ENCODE results near the gene ZRANB3. TPM values are rescaled to one million over a fixed set of nuclear protein-coding genes. Genes with fewer than 3 reads are reported as not detected.

Gene ZRANB3
- total RNA-seq, 1 experiment from 2014 or later: 15.9 TPM

GRCh38 chr2:135164431-135164830 is 366.6 kb downstream of the ZRANB3 start:
- H3K4me1 Mint-ChIP-seq: peaks cover 8% of the 10 kb centered on the region; the same call in 1 of the 2 replicates
- no peak overlapping the region for H3K27ac Mint-ChIP-seq
- ChIA-PET POLR2A (no interaction called here), CTCF (no interaction called here)
- ATAC-seq (no peak), DNase-seq (ENCODE audit: low spot score) (no peak)
- no peak overlapping the region for H3K4me3 Mint-ChIP-seq
- H3K9me3 Mint-ChIP-seq: no peaks in the 10 kb centered on the region
- no peak for TF ChIP-seq TEAD1 (CRISPR knock-in tag; IDR thresholded peaks at IDR 0.05)
- TF ChIP-seq, protein P1, sequence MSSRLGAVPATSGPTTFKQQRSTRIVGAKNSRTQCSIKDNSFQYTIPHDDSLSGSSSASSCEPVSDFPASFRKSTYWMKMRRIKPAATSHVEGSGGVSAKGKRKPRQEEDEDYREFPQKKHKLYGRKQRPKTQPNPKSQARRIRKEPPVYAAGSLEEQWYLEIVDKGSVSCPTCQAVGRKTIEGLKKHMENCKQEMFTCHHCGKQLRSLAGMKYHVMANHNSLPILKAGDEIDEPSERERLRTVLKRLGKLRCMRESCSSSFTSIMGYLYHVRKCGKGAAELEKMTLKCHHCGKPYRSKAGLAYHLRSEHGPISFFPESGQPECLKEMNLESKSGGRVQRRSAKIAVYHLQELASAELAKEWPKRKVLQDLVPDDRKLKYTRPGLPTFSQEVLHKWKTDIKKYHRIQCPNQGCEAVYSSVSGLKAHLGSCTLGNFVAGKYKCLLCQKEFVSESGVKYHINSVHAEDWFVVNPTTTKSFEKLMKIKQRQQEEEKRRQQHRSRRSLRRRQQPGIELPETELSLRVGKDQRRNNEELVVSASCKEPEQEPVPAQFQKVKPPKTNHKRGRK (CRISPR knock-in tag; IDR thresholded peaks at IDR 0.05; ENCODE audit: borderline replicate concordance): no peak
- TF ChIP-seq ERG (CRISPR knock-in tag; IDR thresholded peaks at IDR 0.05): no peak
- no peak for TF ChIP-seq ZNF416 (CRISPR knock-in tag; IDR thresholded peaks at IDR 0.05)
- no peak for TF ChIP-seq ZNF396 (CRISPR knock-in tag; IDR thresholded peaks at IDR 0.05; ENCODE audit: borderline replicate concordance)
- no peak for TF ChIP-seq ZMAT4 (CRISPR knock-in tag; IDR thresholded peaks at IDR 0.05)
- no peak for TF ChIP-seq ZBTB21 (CRISPR knock-in tag; IDR thresholded peaks at IDR 0.05; ENCODE audit: borderline replicate concordance)
- no peak for TF ChIP-seq ELF4 (CRISPR knock-in tag; IDR thresholded peaks at IDR 0.05; ENCODE audit: low read depth)
- no peak for TF ChIP-seq AR (CRISPR knock-in tag; IDR thresholded peaks at IDR 0.05)
- TF ChIP-seq PRDM15 (CRISPR knock-in tag; IDR thresholded peaks at IDR 0.05): no peak
- TF ChIP-seq FOXJ3 (CRISPR knock-in tag; IDR thresholded peaks at IDR 0.05; ENCODE audit: borderline replicate concordance): no peak
- no peak for TF ChIP-seq ZNF263 (CRISPR knock-in tag; IDR thresholded peaks at IDR 0.05; ENCODE audit: low read depth)
- no peak for TF ChIP-seq NR3C1 (CRISPR knock-in tag; conservative IDR thresholded peaks at IDR 0.05; ENCODE audit: low read depth)
- H3K36me3 Mint-ChIP-seq: peaks cover 44% of the 10 kb centered on the region
- H3K27me3 Mint-ChIP-seq (ENCODE audit: low read depth): no peaks in the 10 kb centered on the region

DNA sequence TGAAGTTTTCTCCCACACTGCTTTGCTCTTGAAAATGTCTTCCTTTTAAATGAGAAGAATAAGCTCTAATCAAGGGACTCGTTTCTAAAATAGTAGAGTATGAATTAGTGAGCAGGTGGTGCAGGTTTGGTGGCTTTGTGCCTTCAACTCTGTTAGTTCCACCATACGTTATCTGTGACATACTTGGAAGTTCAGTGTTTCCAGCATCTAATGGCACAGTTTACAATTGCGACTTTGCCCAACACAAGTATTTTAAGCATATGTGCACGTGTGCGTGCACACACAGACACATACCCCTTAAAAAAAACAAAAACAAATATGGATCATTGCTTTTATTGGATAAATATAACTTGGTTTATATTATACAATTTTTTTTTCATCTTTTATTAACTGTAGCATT is 367.1 kb downstream of the ZRANB3 start:
- ChIA-PET POLR2A (no interaction called here), CTCF (interaction anchor here (0.9 kb wide), 1 partner anchor 175 kb away, joined by 3 read pairs; no protein-coding TSS in a partner anchor)
- H3K36me3 Mint-ChIP-seq: peaks cover 42% of the 10 kb centered on the region
- no peak overlapping the region for H3K4me3 Mint-ChIP-seq
- no peaks in the 10 kb centered on the region for H3K27me3 Mint-ChIP-seq (ENCODE audit: low read depth)
- no peak for ATAC-seq
- no peak for DNase-seq (ENCODE audit: low spot score)
- no peaks in the 10 kb centered on the region for H3K9me3 Mint-ChIP-seq
- H3K4me1 Mint-ChIP-seq: peaks cover 8% of the 10 kb centered on the region; the same call in 1 of the 2 replicates
- no peak overlapping the region for H3K27ac Mint-ChIP-seq
- no peak for TF ChIP-seq ZNF425 (CRISPR knock-in tag; conservative IDR thresholded peaks at IDR 0.05)
- TF ChIP-seq NFYB (CRISPR knock-in tag; conservative IDR thresholded peaks at IDR 0.05; ENCODE audit: low read depth): no peak
- TF ChIP-seq, protein P2, sequence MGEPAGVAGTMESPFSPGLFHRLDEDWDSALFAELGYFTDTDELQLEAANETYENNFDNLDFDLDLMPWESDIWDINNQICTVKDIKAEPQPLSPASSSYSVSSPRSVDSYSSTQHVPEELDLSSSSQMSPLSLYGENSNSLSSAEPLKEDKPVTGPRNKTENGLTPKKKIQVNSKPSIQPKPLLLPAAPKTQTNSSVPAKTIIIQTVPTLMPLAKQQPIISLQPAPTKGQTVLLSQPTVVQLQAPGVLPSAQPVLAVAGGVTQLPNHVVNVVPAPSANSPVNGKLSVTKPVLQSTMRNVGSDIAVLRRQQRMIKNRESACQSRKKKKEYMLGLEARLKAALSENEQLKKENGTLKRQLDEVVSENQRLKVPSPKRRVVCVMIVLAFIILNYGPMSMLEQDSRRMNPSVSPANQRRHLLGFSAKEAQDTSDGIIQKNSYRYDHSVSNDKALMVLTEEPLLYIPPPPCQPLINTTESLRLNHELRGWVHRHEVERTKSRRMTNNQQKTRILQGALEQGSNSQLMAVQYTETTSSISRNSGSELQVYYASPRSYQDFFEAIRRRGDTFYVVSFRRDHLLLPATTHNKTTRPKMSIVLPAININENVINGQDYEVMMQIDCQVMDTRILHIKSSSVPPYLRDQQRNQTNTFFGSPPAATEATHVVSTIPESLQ (CRISPR knock-in tag; IDR thresholded peaks at IDR 0.05): no peak
- TF ChIP-seq ESRRA (CRISPR knock-in tag; IDR thresholded peaks at IDR 0.05; ENCODE audit: borderline replicate concordance): no peak
- TF ChIP-seq GTF2I (CRISPR knock-in tag; conservative IDR thresholded peaks at IDR 0.05): no peak
- TF ChIP-seq CTCF (IDR thresholded peaks at IDR 0.05): no peak
